ENCODE results near the gene OR4E2.
"Not testable (repeated sequence)": the region's sequence is repeated elsewhere in the genome, so short reads cannot be mapped to it uniquely, and the experiment has no call there.

The OR4E2 gene, protein sequence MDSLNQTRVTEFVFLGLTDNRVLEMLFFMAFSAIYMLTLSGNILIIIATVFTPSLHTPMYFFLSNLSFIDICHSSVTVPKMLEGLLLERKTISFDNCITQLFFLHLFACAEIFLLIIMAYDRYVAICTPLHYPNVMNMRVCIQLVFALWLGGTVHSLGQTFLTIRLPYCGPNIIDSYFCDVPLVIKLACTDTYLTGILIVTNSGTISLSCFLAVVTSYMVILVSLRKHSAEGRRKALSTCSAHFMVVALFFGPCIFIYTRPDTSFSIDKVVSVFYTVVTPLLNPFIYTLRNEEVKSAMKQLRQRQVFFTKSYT

DNA sequence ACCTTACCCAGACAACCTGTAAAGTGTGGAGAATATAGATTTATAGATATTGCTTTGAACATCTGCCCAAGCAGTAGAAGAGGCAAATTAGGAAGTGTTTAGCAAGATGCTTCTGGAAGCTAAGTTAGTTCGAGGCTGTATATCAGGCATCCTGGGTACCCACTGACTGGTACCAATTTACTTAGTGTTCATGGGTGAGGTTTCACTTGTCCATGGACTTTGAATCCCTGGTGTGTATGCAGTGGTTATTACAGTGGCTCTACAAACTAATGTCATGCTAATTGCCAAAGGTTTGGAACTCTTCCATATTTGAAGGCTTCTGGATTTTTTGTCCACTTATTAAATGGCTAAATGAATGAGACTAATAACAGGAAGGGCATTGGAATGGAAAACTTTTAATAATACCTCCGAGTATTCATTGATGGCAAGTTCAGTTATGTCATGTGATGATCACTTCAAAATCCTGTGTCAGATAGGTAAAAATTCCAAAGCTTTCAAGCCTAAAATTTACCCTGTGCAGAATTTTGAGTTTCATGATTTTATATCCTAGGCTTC lies at the start of gene OR4E2:
OR4E2 (plus strand) TSS at position 505 of the 555 bp plus-strand sequence. CDS start 11,248 bp downstream, outside the sequence.
- Histone ChIP-seq H3K4me1 (ENCODE audit: control insufficient read depth in 1 of 2, insufficient read depth in 2 of 2, low read length in 2 of 2) (no peaks in the 10 kb centered on the region), H3K9ac (ENCODE audit: low read depth in 1 of 2, low read length in 2 of 2) (no peak within 1 kb of the TSS), H3K36me3 (ENCODE audit: control insufficient read depth in 1 of 2, insufficient read depth in 2 of 2, low read length in 2 of 2) (no peaks in the 10 kb centered on the region), H3K27me3 (ENCODE audit: control insufficient read depth in 1 of 2, insufficient read depth in 2 of 2, low read length in 2 of 2) (no peaks in the 10 kb centered on the region), H3K27ac (ENCODE audit: low read depth, low read length) (no peak within 1 kb of the TSS), H3K4me3 (ENCODE audit: low read depth in 1 of 2, low read length in 2 of 2) (no peak within 1 kb of the TSS), H3K9me3 (ENCODE audit: control insufficient read depth in 1 of 2, low read length in 2 of 2) (no peaks in the 10 kb centered on the region)

DNA sequence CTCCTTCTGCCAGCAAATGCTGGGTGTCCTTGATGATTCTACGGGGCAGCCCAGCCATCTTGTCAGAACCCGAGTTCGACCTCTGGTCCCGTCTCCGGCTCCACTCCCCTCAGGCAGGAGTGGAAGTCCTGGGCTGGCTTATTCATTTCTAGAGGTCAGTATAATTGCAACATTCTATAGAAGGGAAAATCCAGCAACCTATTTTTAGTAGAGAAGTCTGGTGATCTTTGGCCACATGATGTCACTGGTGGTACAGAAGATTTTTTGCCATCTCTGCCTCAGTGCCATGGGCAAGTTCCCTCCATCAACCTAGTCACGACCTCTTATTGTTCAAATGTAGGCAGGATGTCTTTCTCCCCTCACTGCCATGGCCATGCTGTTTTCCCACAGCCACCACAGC lies 41.3 kb upstream of the OR4E2 start:
- no peaks in the 10 kb centered on the region for H3K27me3 ChIP-seq (ENCODE audit: control insufficient read depth in 1 of 2, insufficient read depth in 2 of 2, low read length in 2 of 2)
- no peaks in the 10 kb centered on the region for H3K9me3 ChIP-seq (ENCODE audit: control insufficient read depth in 1 of 2, low read length in 2 of 2)
- H3K27ac ChIP-seq (ENCODE audit: low read depth, low read length): no peak overlapping the region

DNA sequence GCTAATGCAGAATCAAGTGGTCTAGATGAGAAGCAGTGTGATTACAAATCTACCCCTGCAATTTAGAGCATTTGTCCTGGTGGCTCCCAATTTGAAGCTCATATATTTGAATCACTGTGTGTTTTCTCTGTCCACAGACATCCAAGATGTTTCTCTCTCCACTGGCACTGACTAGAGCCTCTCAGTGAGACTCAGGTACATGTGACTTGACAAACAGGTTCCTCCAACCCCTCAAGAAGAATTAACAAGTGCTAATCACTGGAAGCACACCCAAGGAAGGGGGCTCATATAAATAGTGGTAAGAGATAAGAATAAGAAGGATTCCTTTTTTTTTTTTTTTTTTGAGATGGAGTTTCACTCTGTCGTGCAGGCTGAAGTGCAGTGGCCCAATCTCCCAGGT lies 39.4 kb upstream of the OR4E2 start:
- no peaks in the 10 kb centered on the region for H3K9me3 ChIP-seq (ENCODE audit: control insufficient read depth in 1 of 2, low read length in 2 of 2)
- no peaks in the 10 kb centered on the region for H3K4me1 ChIP-seq (ENCODE audit: control insufficient read depth in 1 of 2, insufficient read depth in 2 of 2, low read length in 2 of 2)
- H3K9ac ChIP-seq (ENCODE audit: low read depth in 1 of 2, low read length in 2 of 2): no peak overlapping the region
- H3K27ac ChIP-seq (ENCODE audit: low read depth, low read length): no peak overlapping the region
- no peaks in the 10 kb centered on the region for H3K36me3 ChIP-seq (ENCODE audit: control insufficient read depth in 1 of 2, insufficient read depth in 2 of 2, low read length in 2 of 2)
- H3K27me3 ChIP-seq (ENCODE audit: control insufficient read depth in 1 of 2, insufficient read depth in 2 of 2, low read length in 2 of 2): no peaks in the 10 kb centered on the region
- no peak overlapping the region for H3K4me3 ChIP-seq (ENCODE audit: low read depth in 1 of 2, low read length in 2 of 2)

More for the DNA sequence above, 41.3 kb upstream of the OR4E2 start:
- H3K4me3 ChIP-seq (ENCODE audit: low read depth in 1 of 2, low read length in 2 of 2): no peak overlapping the region
- H3K9ac ChIP-seq (ENCODE audit: low read depth in 1 of 2, low read length in 2 of 2): no peak overlapping the region
- no peaks in the 10 kb centered on the region for H3K36me3 ChIP-seq (ENCODE audit: control insufficient read depth in 1 of 2, insufficient read depth in 2 of 2, low read length in 2 of 2)
- H3K4me1 ChIP-seq (ENCODE audit: control insufficient read depth in 1 of 2, insufficient read depth in 2 of 2, low read length in 2 of 2): no peaks in the 10 kb centered on the region

DNA sequence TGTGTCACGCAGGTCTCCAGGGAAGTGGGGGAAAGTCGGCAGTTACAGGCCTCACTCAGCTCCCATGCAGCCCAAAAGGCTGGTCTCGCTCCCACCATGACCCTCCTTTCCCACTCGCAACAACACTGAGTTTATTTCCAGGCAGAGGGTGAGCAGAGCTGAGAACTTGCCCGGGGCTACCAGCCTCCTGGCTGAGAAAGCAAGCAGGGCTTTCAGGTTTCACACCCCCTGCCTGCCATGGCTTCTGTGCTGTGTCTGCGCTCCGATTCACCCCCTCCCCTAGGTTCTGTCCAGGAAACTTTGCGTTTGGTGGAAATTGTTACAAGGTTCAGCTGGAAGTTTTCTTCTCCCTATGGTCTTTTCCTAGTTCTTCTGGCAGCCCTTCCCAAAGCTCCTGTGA lies 36.0 kb upstream of the OR4E2 start:
- no peaks in the 10 kb centered on the region for H3K4me1 ChIP-seq (ENCODE audit: control insufficient read depth in 1 of 2, insufficient read depth in 2 of 2, low read length in 2 of 2)
- H3K9me3 ChIP-seq (ENCODE audit: control insufficient read depth in 1 of 2, low read length in 2 of 2): no peaks in the 10 kb centered on the region
- H3K27ac ChIP-seq (ENCODE audit: low read depth, low read length): no peak overlapping the region
- no peak overlapping the region for H3K4me3 ChIP-seq (ENCODE audit: low read depth in 1 of 2, low read length in 2 of 2)
- no peaks in the 10 kb centered on the region for H3K36me3 ChIP-seq (ENCODE audit: control insufficient read depth in 1 of 2, insufficient read depth in 2 of 2, low read length in 2 of 2)
- no peaks in the 10 kb centered on the region for H3K27me3 ChIP-seq (ENCODE audit: control insufficient read depth in 1 of 2, insufficient read depth in 2 of 2, low read length in 2 of 2)
- H3K9ac ChIP-seq (ENCODE audit: low read depth in 1 of 2, low read length in 2 of 2): no peak overlapping the region

DNA sequence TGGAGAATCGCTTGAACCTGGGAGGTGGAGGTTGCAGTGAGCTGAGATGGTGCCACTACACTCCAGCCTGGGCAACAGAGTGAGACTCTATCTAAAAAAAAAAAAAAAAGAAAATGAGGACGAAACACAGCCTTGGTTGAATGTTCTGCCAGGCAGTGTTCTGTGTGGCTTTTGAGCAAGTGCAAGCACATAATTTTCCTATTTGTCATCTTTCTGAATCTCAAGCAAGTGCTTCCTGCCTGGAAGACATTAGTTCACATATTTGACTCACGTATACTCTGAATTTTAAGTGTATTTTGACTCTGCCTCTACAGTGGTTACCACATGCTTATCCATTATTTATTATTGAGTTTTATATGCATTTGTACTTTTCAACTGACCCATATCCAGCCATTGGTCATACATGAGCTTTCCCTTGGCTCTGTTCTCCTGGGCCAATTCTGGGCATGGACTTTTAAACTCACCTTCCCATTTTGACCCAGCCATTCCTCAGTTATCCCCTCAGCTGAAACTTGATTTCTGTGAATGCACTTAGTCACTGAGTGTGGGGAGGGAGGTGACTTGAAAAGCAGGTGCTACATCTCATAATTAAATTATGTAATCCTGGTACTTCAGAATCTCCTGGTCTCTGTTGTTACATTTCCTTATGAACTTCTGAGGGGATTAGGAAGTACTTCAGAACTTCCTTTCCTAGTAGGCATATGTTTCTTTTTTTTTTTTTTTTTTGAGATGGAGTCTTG lies 27.0 kb upstream of the OR4E2 start:
- H3K27me3 ChIP-seq (ENCODE audit: control insufficient read depth in 1 of 2, insufficient read depth in 2 of 2, low read length in 2 of 2): peaks cover 0 to 3% of the 10 kb centered on the region in 2 donors
- H3K9me3 ChIP-seq (ENCODE audit: control insufficient read depth in 1 of 2, low read length in 2 of 2): no peaks in the 10 kb centered on the region
- H3K4me1 ChIP-seq (ENCODE audit: control insufficient read depth in 1 of 2, insufficient read depth in 2 of 2, low read length in 2 of 2): no peaks in the 10 kb centered on the region
- no peak overlapping the region for H3K4me3 ChIP-seq (ENCODE audit: low read depth in 1 of 2, low read length in 2 of 2)
- H3K9ac ChIP-seq (ENCODE audit: low read depth in 1 of 2, low read length in 2 of 2): no peak overlapping the region
- no peaks in the 10 kb centered on the region for H3K36me3 ChIP-seq (ENCODE audit: control insufficient read depth in 1 of 2, insufficient read depth in 2 of 2, low read length in 2 of 2)
- H3K27ac ChIP-seq (ENCODE audit: low read depth, low read length): no peak overlapping the region

DNA sequence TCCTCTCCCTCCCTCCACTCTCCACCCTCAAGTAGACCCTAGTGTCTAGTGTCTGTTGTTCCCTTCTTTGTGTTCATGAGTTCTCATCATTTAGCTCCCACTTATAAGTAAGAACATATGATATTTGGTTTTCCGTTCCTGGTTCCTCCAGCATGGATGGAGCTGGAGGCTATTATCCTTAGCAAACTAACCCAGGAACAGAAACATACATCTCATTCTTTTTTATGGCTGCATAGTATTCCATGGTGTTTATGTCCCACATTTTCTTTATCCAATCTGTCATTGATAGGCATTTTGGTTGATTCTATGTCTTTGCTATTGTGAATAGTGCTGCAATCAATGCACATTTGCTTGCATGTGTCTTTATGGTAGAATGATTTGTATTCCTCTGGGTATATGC lies 23.1 kb upstream of the OR4E2 start:
- H3K4me1 ChIP-seq (ENCODE audit: control insufficient read depth in 1 of 2, insufficient read depth in 2 of 2, low read length in 2 of 2); H3K4me3 ChIP-seq (ENCODE audit: low read depth in 1 of 2, low read length in 2 of 2); H3K36me3 ChIP-seq (ENCODE audit: control insufficient read depth in 1 of 2, insufficient read depth in 2 of 2, low read length in 2 of 2); H3K27me3 ChIP-seq (ENCODE audit: control insufficient read depth in 1 of 2, insufficient read depth in 2 of 2, low read length in 2 of 2); H3K27ac ChIP-seq (ENCODE audit: low read depth, low read length); H3K9me3 ChIP-seq (ENCODE audit: control insufficient read depth in 1 of 2, low read length in 2 of 2); H3K9ac ChIP-seq (ENCODE audit: low read depth in 1 of 2, low read length in 2 of 2): not testable (repeated sequence)

DNA sequence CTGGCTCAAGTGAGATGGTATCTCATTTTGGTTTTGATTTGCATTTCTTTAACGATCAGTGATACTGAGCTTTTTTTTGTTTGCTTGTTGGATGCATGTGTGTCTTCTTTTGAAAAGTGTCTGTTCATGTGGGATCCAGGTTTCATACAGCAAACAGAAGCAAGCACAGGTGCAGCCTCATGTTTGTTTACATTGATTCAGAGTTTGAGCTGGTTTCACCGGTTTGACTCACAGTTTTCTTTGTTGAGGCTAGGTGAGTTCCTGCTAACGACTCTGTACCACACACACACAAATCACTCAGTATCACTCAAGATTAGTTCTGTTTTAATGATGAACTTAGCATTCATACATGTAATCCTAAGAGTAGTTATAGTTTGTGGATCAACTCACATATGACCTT lies 22.6 kb upstream of the OR4E2 start:
- no peak overlapping the region for H3K4me3 ChIP-seq (ENCODE audit: low read depth in 1 of 2, low read length in 2 of 2)
- no peaks in the 10 kb centered on the region for H3K9me3 ChIP-seq (ENCODE audit: control insufficient read depth in 1 of 2, low read length in 2 of 2)
- no peak overlapping the region for H3K27ac ChIP-seq (ENCODE audit: low read depth, low read length)
- no peaks in the 10 kb centered on the region for H3K4me1 ChIP-seq (ENCODE audit: control insufficient read depth in 1 of 2, insufficient read depth in 2 of 2, low read length in 2 of 2)
- no peaks in the 10 kb centered on the region for H3K36me3 ChIP-seq (ENCODE audit: control insufficient read depth in 1 of 2, insufficient read depth in 2 of 2, low read length in 2 of 2)
- H3K9ac ChIP-seq (ENCODE audit: low read depth in 1 of 2, low read length in 2 of 2): no peak overlapping the region
- no peaks in the 10 kb centered on the region for H3K27me3 ChIP-seq (ENCODE audit: control insufficient read depth in 1 of 2, insufficient read depth in 2 of 2, low read length in 2 of 2)

DNA sequence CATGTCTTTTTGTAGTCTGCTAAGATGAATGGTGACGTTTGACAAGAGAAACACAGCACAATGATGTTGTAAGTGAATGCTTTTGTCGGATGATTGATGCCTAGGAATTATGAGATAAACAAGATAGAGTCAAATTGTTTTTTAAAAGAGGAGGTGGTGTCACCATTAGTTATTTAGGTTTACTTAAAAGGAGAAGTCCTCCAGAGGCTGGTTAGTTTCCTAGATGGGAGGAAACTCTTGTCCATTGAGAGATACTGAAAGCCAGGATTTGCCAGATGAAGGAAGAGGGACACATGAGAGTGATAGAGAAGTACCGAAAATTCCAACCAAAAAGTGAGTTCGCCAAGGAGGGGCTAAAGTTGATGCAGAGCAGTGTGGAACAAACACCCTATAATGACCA lies 18.8 kb upstream of the OR4E2 start, which contains the start of gene OR10G2:
OR10G2 (minus strand) TSS at position 101 of the 400 bp plus-strand sequence; CDS start at position 3, 98 bp downstream.
- Histone ChIP-seq H3K9me3 (ENCODE audit: control insufficient read depth in 1 of 2, low read length in 2 of 2) (no peaks in the 10 kb centered on the region), H3K9ac (ENCODE audit: low read depth in 1 of 2, low read length in 2 of 2) (no peak within 1 kb of the TSS), H3K27ac (ENCODE audit: low read depth, low read length) (no peak within 1 kb of the TSS), H3K4me1 (ENCODE audit: control insufficient read depth in 1 of 2, insufficient read depth in 2 of 2, low read length in 2 of 2) (no peaks in the 10 kb centered on the region), H3K4me3 (ENCODE audit: low read depth in 1 of 2, low read length in 2 of 2) (no peak within 1 kb of the TSS), H3K27me3 (ENCODE audit: control insufficient read depth in 1 of 2, insufficient read depth in 2 of 2, low read length in 2 of 2) (no peaks in the 10 kb centered on the region), H3K36me3 (ENCODE audit: control insufficient read depth in 1 of 2, insufficient read depth in 2 of 2, low read length in 2 of 2) (no peaks in the 10 kb centered on the region)

DNA sequence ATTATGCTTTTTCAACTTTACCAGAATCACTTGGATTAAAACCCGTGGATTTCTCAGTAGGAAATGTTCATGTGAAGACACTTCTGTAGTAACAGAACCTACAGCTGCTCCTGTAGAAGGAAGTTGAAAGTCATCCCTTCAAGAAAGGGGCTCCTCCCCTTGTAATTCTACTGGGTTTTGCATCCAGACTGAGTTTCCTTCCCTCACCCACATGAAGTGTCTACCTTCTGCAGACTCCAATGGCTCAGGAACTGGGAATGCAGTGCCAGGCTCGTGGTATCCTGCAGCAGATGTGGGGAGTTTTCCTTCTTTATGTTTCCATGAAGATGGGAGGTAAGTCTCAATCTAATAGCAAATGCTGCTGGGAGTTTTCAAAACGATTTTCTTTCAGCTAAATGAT lies 11.0 kb upstream of the OR4E2 start:
- H3K9me3 ChIP-seq (ENCODE audit: control insufficient read depth in 1 of 2, low read length in 2 of 2): no peaks in the 10 kb centered on the region

DNA sequence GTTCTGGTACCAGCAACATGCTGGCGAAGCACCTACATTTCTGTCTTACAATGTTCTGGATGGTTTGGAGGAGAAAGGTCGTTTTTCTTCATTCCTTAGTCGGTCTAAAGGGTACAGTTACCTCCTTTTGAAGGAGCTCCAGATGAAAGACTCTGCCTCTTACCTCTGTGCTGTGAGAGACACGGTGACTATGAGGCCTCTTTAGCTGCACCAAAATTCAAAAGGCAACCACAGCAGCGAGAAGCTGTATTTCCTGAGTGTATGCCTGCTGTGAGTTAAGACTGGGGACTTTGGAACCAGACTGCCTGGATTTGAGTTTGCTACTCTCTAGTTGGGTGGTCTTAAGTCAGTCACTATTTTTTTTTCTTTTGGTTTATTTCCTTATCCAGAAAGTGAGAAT lies 10.2 kb upstream of the OR4E2 start:
- H3K4me1 ChIP-seq (ENCODE audit: control insufficient read depth in 1 of 2, insufficient read depth in 2 of 2, low read length in 2 of 2): no peaks in the 10 kb centered on the region
- H3K9ac ChIP-seq (ENCODE audit: low read depth in 1 of 2, low read length in 2 of 2): no peak overlapping the region
- H3K27ac ChIP-seq (ENCODE audit: low read depth, low read length): no peak overlapping the region
- no peaks in the 10 kb centered on the region for H3K36me3 ChIP-seq (ENCODE audit: control insufficient read depth in 1 of 2, insufficient read depth in 2 of 2, low read length in 2 of 2)
- no peaks in the 10 kb centered on the region for H3K27me3 ChIP-seq (ENCODE audit: control insufficient read depth in 1 of 2, insufficient read depth in 2 of 2, low read length in 2 of 2)
- no peaks in the 10 kb centered on the region for H3K9me3 ChIP-seq (ENCODE audit: control insufficient read depth in 1 of 2, low read length in 2 of 2)
- H3K4me3 ChIP-seq (ENCODE audit: low read depth in 1 of 2, low read length in 2 of 2): no peak overlapping the region

More for the DNA sequence above, 11.0 kb upstream of the OR4E2 start:
- no peaks in the 10 kb centered on the region for H3K36me3 ChIP-seq (ENCODE audit: control insufficient read depth in 1 of 2, insufficient read depth in 2 of 2, low read length in 2 of 2)
- H3K4me1 ChIP-seq (ENCODE audit: control insufficient read depth in 1 of 2, insufficient read depth in 2 of 2, low read length in 2 of 2): no peaks in the 10 kb centered on the region
- H3K27me3 ChIP-seq (ENCODE audit: control insufficient read depth in 1 of 2, insufficient read depth in 2 of 2, low read length in 2 of 2): no peaks in the 10 kb centered on the region
- H3K4me3 ChIP-seq (ENCODE audit: low read depth in 1 of 2, low read length in 2 of 2): no peak overlapping the region
- no peak overlapping the region for H3K27ac ChIP-seq (ENCODE audit: low read depth, low read length)
- no peak overlapping the region for H3K9ac ChIP-seq (ENCODE audit: low read depth in 1 of 2, low read length in 2 of 2)

Measured in duodenal mucosa (tissue), 2 donors.